Upper lobe of right lung (tissue), 1 donor: Measurements from ENCODE around the gene ABL2. TPM values are rescaled to one million over a fixed set of nuclear protein-coding genes. Genes with fewer than 3 reads are reported as not detected.
"Not testable (repeated sequence)": the region's sequence is repeated elsewhere in the genome, so short reads cannot be mapped to it uniquely, and the experiment has no call there.

Source experiments
- ATAC-seq: fragments of 200-7000 bp; cut with Tn5 transposase; one replicate; pipeline ENCODE4 v1.9.1; 2020; ENCODE audit warnings: mild to moderate bottlenecking, moderate library complexity
- DNase-seq: peaks from one replicate; pipeline ENCODE4 v3.0.0-alpha.2; 2020
- H3K27ac ChIP-seq: fragments of 200-600 bp; one replicate; pipeline ENCODE4 v1.8.0; 2022
- H3K27me3 ChIP-seq: fragments of 200-600 bp; one replicate; pipeline ENCODE4 v1.8.0; 2022; ENCODE audit warnings: mild to moderate bottlenecking
- H3K36me3 ChIP-seq: fragments of 200-600 bp; one replicate; pipeline ENCODE4 v1.8.0; 2022
- H3K4me1 ChIP-seq: fragments of 200-600 bp; one replicate; pipeline ENCODE4 v1.8.0; 2022
- H3K4me3 ChIP-seq: fragments of 200-600 bp; one replicate; pipeline ENCODE4 v1.8.0; 2022; ENCODE audit warnings: mild to moderate bottlenecking
- H3K9me3 ChIP-seq: fragments of 200-600 bp; one replicate; pipeline ENCODE4 v1.8.0; 2022
- CTCF ChIP-seq: fragments of 200-600 bp; IDR thresholded peaks from one replicate; pipeline ENCODE4 v1.8.0; 2022; ENCODE audit warnings: antibody characterized with exemption
- intact Hi-C: fragments of 100-400 bp; cut with DNase I; formaldehyde crosslinking; loops from one replicate; pipeline ENCODE4 v1.11.0; 2022
- long read RNA-seq: library from polyadenylated mRNA; unstranded; transcript quantifications from one replicate; pipeline ENCODE4 v2.0.0, GENCODE V29; 2021
- total RNA-seq: library from RNA; stranded (reverse); fragmentation: NEBNext Ultra II Directional; extraction: Animal tissue kit (Norgen Biotek cat#: 25700); gene quantifications from one replicate; pipeline ENCODE4 v1.2.1, GENCODE V29; 2021
- donor health status: DM: no; HTN: yes; CAD: no; lungs with severe emphysema.

The ABL2 gene
- total RNA-seq = 32.7 TPM
- long read RNA-seq, partial matches to known transcripts = 2 of 13 reads
- long read RNA-seq, other reads (novel, unspliced or antisense) = 10 of 13 reads

DNA sequence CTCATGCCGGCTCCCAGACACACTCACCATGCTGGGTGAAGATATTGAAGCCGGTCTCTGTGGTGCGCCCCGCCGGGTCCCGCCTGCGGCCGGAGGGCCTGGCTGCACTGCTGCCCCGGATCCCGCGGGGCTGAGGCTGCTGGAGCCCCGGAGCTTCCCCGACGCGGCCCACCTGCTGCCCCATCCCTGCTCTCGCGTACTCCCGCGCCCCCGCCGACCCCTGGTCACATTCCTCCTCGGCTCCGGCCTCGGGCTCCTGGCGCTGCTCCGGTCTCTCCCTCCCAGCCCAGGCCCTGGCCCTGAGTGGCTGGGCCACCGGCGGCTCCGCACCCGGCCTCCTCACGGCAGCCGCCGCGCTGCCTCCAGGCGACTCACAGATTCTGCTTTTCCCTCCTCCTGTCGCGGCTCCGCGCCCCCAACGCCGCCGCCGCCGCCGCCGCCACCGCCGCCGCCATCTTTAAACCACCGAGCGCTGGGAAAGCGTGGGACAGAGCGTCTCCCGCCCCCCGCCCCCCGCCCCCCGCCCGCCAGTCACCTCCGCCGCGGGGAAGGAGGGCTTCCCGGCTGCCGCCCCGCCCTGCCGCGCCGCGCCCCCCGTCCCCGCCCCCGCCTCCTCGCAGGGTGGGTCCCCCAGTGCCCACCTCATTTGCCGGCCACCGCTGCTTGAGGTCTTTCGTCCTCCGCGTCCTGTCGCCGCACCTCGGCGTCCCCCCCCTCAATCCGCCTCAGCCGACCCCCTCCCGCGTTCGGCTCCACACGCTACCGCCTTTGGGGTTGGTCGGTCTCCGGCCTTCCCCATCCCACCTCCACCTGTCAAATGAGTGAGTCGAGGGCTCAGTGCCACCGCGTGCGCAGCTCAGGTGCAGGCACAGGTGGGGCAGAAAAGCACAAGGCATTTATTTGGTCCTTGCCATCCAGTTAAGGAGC is at the start of gene ABL2:
Gene ABL2 (minus strand): TSS at position 464 of the 927 bp plus-strand sequence. CDS start 280 bp downstream, at position 184.
- intact Hi-C loops = no loop called here
- peaks cover 6% of the 10 kb centered on the region for H3K4me1 ChIP-seq
- peaks cover 2% of the 10 kb centered on the region for H3K36me3 ChIP-seq
- TF ChIP-seq CTCF = no peak
- peak within 1 kb of the TSS; percentile 86 for H3K27ac ChIP-seq
- H3K4me3 ChIP-seq = peak within 1 kb of the TSS; percentile 98
- ATAC-seq (peak; percentile 87), DNase-seq (peak; percentile 77)
- H3K9me3 ChIP-seq = no peaks in the 10 kb centered on the region
- no peaks in the 10 kb centered on the region for H3K27me3 ChIP-seq

- no peaks in the 10 kb centered on the region for H3K36me3 ChIP-seq
- intact Hi-C loops = no loop called here
- DNase-seq (no peak), ATAC-seq (no peak)
- no peak for TF ChIP-seq CTCF
- H3K4me1 ChIP-seq = no peaks in the 10 kb centered on the region
- no peaks in the 10 kb centered on the region for H3K27me3 ChIP-seq
- no peak overlapping the region for H3K4me3 ChIP-seq
- no peaks in the 10 kb centered on the region for H3K9me3 ChIP-seq
- H3K27ac ChIP-seq = no peak overlapping the region
Observed at GRCh38 chr1:179278920-179279319, 49.4 kb upstream of the ABL2 start.

GRCh38 chr1:179274424-179274823 is 44.9 kb upstream of the ABL2 start:
- DNase-seq, H3K27ac ChIP-seq, H3K9me3 ChIP-seq, H3K4me3 ChIP-seq, intact Hi-C loops, H3K36me3 ChIP-seq, ATAC-seq, H3K27me3 ChIP-seq, H3K4me1 ChIP-seq: not testable (repeated sequence)

- ATAC-seq (no peak), DNase-seq (no peak)
- no peak for TF ChIP-seq CTCF
- H3K27me3 ChIP-seq = no peaks in the 10 kb centered on the region
- H3K4me1 ChIP-seq = no peaks in the 10 kb centered on the region
- no peak overlapping the region for H3K4me3 ChIP-seq
- H3K9me3 ChIP-seq = no peaks in the 10 kb centered on the region
- no peak overlapping the region for H3K27ac ChIP-seq
- intact Hi-C loops = no loop called here
- no peaks in the 10 kb centered on the region for H3K36me3 ChIP-seq
Observed at GRCh38 chr1:179269071-179269470, 39.6 kb upstream of the ABL2 start.

DNA sequence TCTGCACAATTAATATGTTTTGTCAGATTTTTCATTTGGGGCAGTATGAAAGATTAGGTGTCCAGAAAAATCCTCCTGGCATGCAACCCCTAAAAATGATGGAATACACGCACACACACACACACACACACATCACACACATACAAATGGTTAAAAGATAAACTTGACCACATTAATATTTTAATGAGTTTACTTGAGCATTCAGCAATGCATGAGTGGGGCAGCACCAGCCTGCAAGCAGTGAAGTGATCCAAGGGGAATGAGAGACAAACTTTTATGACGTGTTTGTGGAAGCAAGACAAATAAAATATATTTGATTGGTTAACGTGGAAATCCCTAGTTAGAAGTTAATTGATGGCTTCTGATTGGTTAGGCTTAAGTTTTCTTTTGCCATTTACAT is 35.0 kb upstream of the ABL2 start:
- no peak for TF ChIP-seq CTCF
- no peaks in the 10 kb centered on the region for H3K36me3 ChIP-seq
- ATAC-seq = no peak
- no peak for DNase-seq
- H3K4me3 ChIP-seq = no peak overlapping the region
- no peaks in the 10 kb centered on the region for H3K27me3 ChIP-seq
- no peaks in the 10 kb centered on the region for H3K4me1 ChIP-seq
- intact Hi-C loops = no loop called here
- H3K9me3 ChIP-seq = no peaks in the 10 kb centered on the region
- H3K27ac ChIP-seq = no peak overlapping the region

DNA sequence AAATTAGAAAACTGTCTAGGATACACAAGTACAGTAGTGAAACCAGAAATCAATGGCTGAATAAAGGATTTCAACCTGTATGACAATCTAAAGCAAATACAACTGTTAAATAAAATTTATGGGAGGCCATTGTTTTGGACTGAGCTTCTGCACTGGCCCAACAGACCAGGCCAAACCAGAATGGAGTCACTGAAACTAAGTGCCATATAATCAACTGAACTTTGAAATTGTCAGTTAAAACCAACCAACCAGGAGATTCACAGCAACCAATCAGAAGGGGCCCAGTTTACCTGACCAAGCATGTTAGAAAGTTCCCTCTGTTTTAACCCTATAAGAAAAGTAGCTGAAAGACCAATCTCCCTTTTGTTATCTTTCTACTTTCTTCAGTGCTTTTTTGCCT is 33.6 kb upstream of the ABL2 start:
- ATAC-seq (no peak), DNase-seq (no peak)
- TF ChIP-seq CTCF = no peak
- Histone ChIP-seq H3K9me3 (no peaks in the 10 kb centered on the region), H3K4me1 (no peaks in the 10 kb centered on the region), H3K27me3 (no peaks in the 10 kb centered on the region), H3K27ac (no peak overlapping the region), H3K36me3 (no peaks in the 10 kb centered on the region), H3K4me3 (no peak overlapping the region)
- intact Hi-C loops = no loop called here
